DND-41 (cell line): Measurements from ENCODE around the gene RGS8.
"Not testable (repeated sequence)": the region's sequence is repeated elsewhere in the genome, so short reads cannot be mapped to it uniquely, and the experiment has no call there.

ENCODE experiments used
- ATAC-seq: fragments of 200-7000 bp; cut with Tn5 transposase; 3 replicates; pipeline ENCODE4 v1.9.1; 2021; ENCODE audit warnings: low read depth; ENCODE audit not compliant: insufficient read depth
- DNase-seq: peaks from one replicate; pipeline ENCODE4 v3.0.0-alpha.2; 2020
- H2AFZ ChIP-seq: 2 replicates; pipeline ENCODE4 v1.6.0; 2012; ENCODE audit warnings: low read depth, low read length
- H3K27ac ChIP-seq: 2 replicates; pipeline ENCODE4 v1.5.1; 2012; ENCODE audit warnings: low read length, inconsistent platforms
- H3K27me3 ChIP-seq: fragments of 200-600 bp; sonication (generic); 2 replicates; pipeline ENCODE4 v1.6.0; 2012; ENCODE audit warnings: low read length, mild to moderate bottlenecking, inconsistent platforms; ENCODE audit not compliant: insufficient read depth, poor library complexity
- H3K36me3 ChIP-seq: 2 replicates; pipeline ENCODE4 v1.5.1; 2012; ENCODE audit warnings: low read length, inconsistent platforms; ENCODE audit not compliant: insufficient read depth
- H3K4me1 ChIP-seq: 2 replicates; pipeline ENCODE4 v1.5.1; 2012; ENCODE audit warnings: mild to moderate bottlenecking, low read length; ENCODE audit not compliant: insufficient read depth
- H3K4me2 ChIP-seq: 2 replicates; pipeline ENCODE4 v1.6.0; 2012; ENCODE audit warnings: mild to moderate bottlenecking, moderate library complexity, low read length, inconsistent platforms; ENCODE audit not compliant: insufficient read depth
- H3K4me3 ChIP-seq, 2 experiments: fragments of 200-600 bp in 1 of 2; shearing (Covaris generic) in 1 of 2; 2 replicates each; pipeline ENCODE4 v1.5.1; 2012 to 2016; ENCODE audit warnings: inconsistent platforms in 2 of 2, low read length in 2 of 2, mild to moderate bottlenecking in 2 of 2, low read depth in 1 of 2, moderate library complexity in 1 of 2
- H3K79me2 ChIP-seq: 2 replicates; pipeline ENCODE4 v1.6.0; 2012; ENCODE audit warnings: low read length, inconsistent platforms; ENCODE audit not compliant: insufficient read depth
- H3K9ac ChIP-seq: 2 replicates; pipeline ENCODE4 v1.6.0; 2012; ENCODE audit warnings: low read depth, mild to moderate bottlenecking, inconsistent platforms, low read length, moderate library complexity
- H3K9me3 ChIP-seq: 2 replicates; pipeline ENCODE4 v1.5.1; 2012; ENCODE audit warnings: low read length, moderate library complexity, mild to moderate bottlenecking, inconsistent platforms; ENCODE audit not compliant: insufficient read depth, severe bottlenecking
- H4K20me1 ChIP-seq: 2 replicates; pipeline ENCODE4 v1.6.0; 2012; ENCODE audit warnings: low read length; ENCODE audit not compliant: insufficient read depth
- CTCF ChIP-seq: IDR thresholded peaks from 2 replicates; pipeline ENCODE4 v1.5.1; 2012; ENCODE audit warnings: borderline replicate concordance, low read length, moderate library complexity, mild to moderate bottlenecking; ENCODE audit not compliant: poor library complexity, severe bottlenecking; ENCODE audit errors: extremely low read depth
- EZH2 ChIP-seq: IDR thresholded peaks from 3 replicates; pipeline ENCODE4 v1.6.1; 2012; ENCODE audit warnings: borderline replicate concordance, low read depth, mild to moderate bottlenecking, moderate library complexity, low read length, inconsistent platforms; ENCODE audit not compliant: severe bottlenecking

RGS8 gene

GRCh38 chr1:182698971-182699370 is 14.6 kb upstream of the RGS8 start:
- Histone ChIP-seq H3K27ac (no peak overlapping the region), H2AFZ (no peak overlapping the region), H3K9me3 (no peaks in the 10 kb centered on the region), H3K79me2 (no peaks in the 10 kb centered on the region), H3K4me3 (no peak overlapping the region), H3K4me1 (no peaks in the 10 kb centered on the region), H3K36me3 (no peaks in the 10 kb centered on the region), H4K20me1 (no peaks in the 10 kb centered on the region), H3K9ac (no peak overlapping the region), H3K4me2 (no peak overlapping the region), H3K27me3 (no peaks in the 10 kb centered on the region)
- DNase-seq (no peak), ATAC-seq (no peak)
- TF ChIP-seq CTCF = no peak
- TF ChIP-seq EZH2 = no peak

GRCh38 chr1:182693139-182693538 is 8.8 kb upstream of the RGS8 start:
- H3K4me2 ChIP-seq, H2AFZ ChIP-seq, H3K9me3 ChIP-seq, H3K36me3 ChIP-seq, H4K20me1 ChIP-seq, ATAC-seq, H3K4me3 ChIP-seq, H3K4me1 ChIP-seq, H3K9ac ChIP-seq, H3K79me2 ChIP-seq, H3K27ac ChIP-seq, DNase-seq, H3K27me3 ChIP-seq: not testable (repeated sequence)

- ATAC-seq = no peak
These were observed 6.6 kb upstream of the RGS8 start for GRCh38 chr1:182690886-182691443.

More at GRCh38 chr1:182690886-182691443, 6.6 kb upstream of the RGS8 start:
- Histone ChIP-seq H3K9me3 (peaks cover 3% of the 10 kb centered on the region), H3K36me3 (no peaks in the 10 kb centered on the region), H3K9ac (no peak overlapping the region), H3K27me3 (no peaks in the 10 kb centered on the region), H3K4me1 (no peaks in the 10 kb centered on the region), H2AFZ (no peak overlapping the region), H4K20me1 (no peaks in the 10 kb centered on the region), H3K4me3 (no peak overlapping the region), H3K27ac (no peak overlapping the region), H3K79me2 (no peaks in the 10 kb centered on the region), H3K4me2 (no peak overlapping the region)
- TF ChIP-seq CTCF = no peak
- TF ChIP-seq EZH2 = no peak
- DNase-seq = no peak
